Type B pancreatic cell (in vitro differentiated cells): ENCODE data around the gene ZNF213. TPM values are rescaled to one million over a fixed set of nuclear protein-coding genes. Genes with fewer than 3 reads are reported as not detected.

Experiments
- DNase-seq: peaks from one replicate; pipeline ENCODE4 v3.0.0; 2021; ENCODE audit warnings: mixed read lengths; ENCODE audit not compliant: unreplicated experiment; ENCODE audit errors: extremely low spot score
- H3K27ac Mint-ChIP-seq: 2 replicates; pipeline ENCODE4 v1.8.0; 2021; ENCODE audit warnings: mild to moderate bottlenecking, mixed read lengths
- H3K27me3 Mint-ChIP-seq: 2 replicates; pipeline ENCODE4 v1.8.0; 2021; ENCODE audit warnings: mixed read lengths
- H3K36me3 Mint-ChIP-seq: 2 replicates; pipeline ENCODE4 v1.8.0; 2021; ENCODE audit warnings: mixed read lengths
- H3K4me1 Mint-ChIP-seq: one replicate; pipeline ENCODE4 v1.8.0; 2021; ENCODE audit warnings: mixed read lengths; ENCODE audit not compliant: unreplicated experiment
- H3K4me3 Mint-ChIP-seq: 2 replicates; pipeline ENCODE4 v1.8.0; 2021; ENCODE audit warnings: mild to moderate bottlenecking, mixed read lengths
- H3K9me3 Mint-ChIP-seq: 2 replicates; pipeline ENCODE4 v1.8.0; 2021; ENCODE audit warnings: mixed read lengths
- total RNA-seq: library from RNA; stranded (reverse); gene quantifications from 2 replicates; pipeline ENCODE4 v1.2.1, GENCODE V29; 2021; ENCODE audit warnings: low replicate concordance
- TF ChIP-seq, protein P1 (sequence below): fragments of 200-600 bp; sonication (generic); conservative IDR thresholded peaks from 2 replicates; pipeline ENCODE4 v1.5.0; 2021; ENCODE audit warnings: antibody characterized with exemption, mild to moderate bottlenecking

The ZNF213 gene
- total RNA-seq, 1 donor from 2014 or later, result 13.3 TPM

DNA sequence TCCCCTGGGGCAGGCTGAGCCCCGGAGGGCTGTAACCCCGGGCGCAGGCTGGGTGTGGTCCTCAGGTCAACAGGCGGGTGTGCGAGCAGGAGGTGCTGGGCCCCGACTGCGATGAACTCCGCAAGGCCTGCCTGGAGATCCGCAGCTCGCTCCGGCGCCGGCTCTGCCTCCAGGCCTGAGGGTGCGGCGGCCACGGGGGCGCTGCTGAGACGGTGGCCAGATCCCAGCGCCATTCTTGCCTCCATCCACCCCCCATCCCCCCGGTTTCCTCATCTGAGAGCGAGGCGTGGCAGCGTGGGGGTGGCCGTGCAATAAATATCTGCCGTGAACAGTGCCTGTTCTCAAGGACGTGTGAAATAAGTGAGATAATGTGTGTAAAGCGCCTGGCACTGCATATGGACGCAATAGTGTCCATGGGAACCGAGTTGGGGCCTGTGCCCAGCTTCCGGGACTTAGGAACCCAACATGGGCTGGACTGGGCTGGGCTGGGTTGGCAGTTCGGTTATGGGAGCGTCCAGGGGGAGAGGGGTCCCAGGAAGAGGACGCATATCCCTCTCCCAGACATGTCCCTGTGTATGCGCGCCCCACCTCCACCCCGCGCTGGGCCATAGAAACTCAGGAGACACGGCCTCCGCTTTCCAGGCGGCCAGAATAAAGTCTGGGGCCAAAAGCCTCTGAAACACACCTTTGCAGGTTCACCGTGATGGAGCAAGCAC, 15.0 kb downstream of the ZNF213 start:
- Mint-ChIP-seq H3K36me3 (no peaks in the 10 kb centered on the region), H3K9me3 (no peaks in the 10 kb centered on the region), H3K27me3 (peaks cover 15% of the 10 kb centered on the region), H3K27ac (peak overlapping the region; percentile 99), H3K4me1 (peaks cover 18% of the 10 kb centered on the region), H3K4me3 (peak overlapping the region; percentile 91)
- TF ChIP-seq, protein P1, sequence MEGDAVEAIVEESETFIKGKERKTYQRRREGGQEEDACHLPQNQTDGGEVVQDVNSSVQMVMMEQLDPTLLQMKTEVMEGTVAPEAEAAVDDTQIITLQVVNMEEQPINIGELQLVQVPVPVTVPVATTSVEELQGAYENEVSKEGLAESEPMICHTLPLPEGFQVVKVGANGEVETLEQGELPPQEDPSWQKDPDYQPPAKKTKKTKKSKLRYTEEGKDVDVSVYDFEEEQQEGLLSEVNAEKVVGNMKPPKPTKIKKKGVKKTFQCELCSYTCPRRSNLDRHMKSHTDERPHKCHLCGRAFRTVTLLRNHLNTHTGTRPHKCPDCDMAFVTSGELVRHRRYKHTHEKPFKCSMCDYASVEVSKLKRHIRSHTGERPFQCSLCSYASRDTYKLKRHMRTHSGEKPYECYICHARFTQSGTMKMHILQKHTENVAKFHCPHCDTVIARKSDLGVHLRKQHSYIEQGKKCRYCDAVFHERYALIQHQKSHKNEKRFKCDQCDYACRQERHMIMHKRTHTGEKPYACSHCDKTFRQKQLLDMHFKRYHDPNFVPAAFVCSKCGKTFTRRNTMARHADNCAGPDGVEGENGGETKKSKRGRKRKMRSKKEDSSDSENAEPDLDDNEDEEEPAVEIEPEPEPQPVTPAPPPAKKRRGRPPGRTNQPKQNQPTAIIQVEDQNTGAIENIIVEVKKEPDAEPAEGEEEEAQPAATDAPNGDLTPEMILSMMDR, result peak; percentile 62
- no peak for DNase-seq

DNA sequence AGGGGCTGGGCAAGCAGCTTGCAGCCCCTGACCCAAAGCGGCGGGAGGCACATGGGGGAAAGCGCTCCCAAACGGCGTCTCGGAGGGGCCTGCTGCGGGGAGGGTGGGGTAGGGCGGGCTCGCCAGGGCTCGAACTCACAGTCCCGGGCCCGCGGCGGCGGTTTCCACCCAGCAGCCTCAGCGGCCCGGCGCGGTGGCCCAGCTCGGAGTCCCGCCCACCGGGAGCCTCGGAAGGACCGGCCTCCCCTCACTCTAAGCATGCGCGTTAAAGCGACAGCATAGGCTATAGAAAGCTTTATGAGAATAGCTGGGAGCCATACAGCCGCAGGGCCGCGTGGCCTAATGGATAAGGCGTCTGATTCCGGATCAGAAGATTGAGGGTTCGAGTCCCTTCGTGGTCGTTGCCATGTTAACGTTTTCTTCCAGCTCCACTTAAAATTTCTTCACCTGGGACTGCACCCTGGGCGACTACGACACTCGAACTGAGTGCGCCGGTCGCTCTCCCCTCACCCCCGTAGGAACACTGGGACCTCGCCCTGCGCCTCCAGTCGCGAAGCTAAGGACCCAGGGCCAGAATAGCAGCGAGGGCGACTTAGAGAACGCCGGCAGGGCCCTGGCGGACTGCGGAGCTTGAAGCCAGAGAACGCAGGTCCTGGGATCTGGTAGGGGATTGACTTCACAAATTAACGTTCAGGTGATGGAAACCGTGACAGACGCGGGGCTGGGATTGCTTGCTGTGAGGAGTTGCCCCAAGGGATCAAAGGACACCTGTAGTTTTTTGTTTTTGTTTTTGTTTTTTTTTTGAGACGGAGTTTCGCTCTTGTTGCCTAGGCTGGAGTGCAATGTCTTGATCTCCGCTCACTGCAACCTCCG, 15.8 kb downstream of the ZNF213 start:
- Mint-ChIP-seq H3K27me3 (peaks cover 15% of the 10 kb centered on the region), H3K4me3 (peak overlapping the region; percentile 94), H3K9me3 (no peaks in the 10 kb centered on the region), H3K4me1 (peaks cover 18% of the 10 kb centered on the region), H3K27ac (peak overlapping the region; percentile 99), H3K36me3 (no peaks in the 10 kb centered on the region)
- TF ChIP-seq, protein P1, result peak; percentile 16
- DNase-seq, result peak; percentile 100

DNA sequence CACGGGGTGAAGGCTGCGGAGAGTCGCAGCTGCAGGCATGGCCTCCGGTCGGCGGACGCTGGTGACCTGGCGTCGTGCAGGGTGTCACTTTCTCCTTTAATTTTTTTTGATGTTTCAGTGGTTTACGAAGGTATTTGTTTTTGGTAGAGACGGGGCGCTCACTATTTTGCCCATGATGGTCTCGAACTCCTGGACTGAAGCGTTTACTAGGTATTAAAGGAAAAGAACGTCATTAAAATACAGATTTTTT, 17.1 kb downstream of the ZNF213 start:
- TF ChIP-seq, protein P1, result no peak
- no peaks in the 10 kb centered on the region for H3K36me3 Mint-ChIP-seq
- peaks cover 17% of the 10 kb centered on the region for H3K27me3 Mint-ChIP-seq
- H3K27ac Mint-ChIP-seq, result peak overlapping the region; percentile 98
- no peak for DNase-seq
- H3K9me3 Mint-ChIP-seq, result no peaks in the 10 kb centered on the region
- H3K4me3 Mint-ChIP-seq, result peak overlapping the region; percentile 95
- peaks cover 19% of the 10 kb centered on the region for H3K4me1 Mint-ChIP-seq

- DNase-seq, result peak; percentile 95
- TF ChIP-seq, protein P1, result peak; percentile 56
- no peaks in the 10 kb centered on the region for H3K36me3 Mint-ChIP-seq
- H3K4me3 Mint-ChIP-seq, result peak overlapping the region; percentile 95
- H3K4me1 Mint-ChIP-seq, result peaks cover 24% of the 10 kb centered on the region
- H3K9me3 Mint-ChIP-seq, result no peaks in the 10 kb centered on the region
- H3K27me3 Mint-ChIP-seq, result peaks cover 21% of the 10 kb centered on the region
- peak overlapping the region; percentile 98 for H3K27ac Mint-ChIP-seq
These were observed 17.6 kb downstream of the ZNF213 start for GRCh38 chr16:3152277-3152990.

DNA sequence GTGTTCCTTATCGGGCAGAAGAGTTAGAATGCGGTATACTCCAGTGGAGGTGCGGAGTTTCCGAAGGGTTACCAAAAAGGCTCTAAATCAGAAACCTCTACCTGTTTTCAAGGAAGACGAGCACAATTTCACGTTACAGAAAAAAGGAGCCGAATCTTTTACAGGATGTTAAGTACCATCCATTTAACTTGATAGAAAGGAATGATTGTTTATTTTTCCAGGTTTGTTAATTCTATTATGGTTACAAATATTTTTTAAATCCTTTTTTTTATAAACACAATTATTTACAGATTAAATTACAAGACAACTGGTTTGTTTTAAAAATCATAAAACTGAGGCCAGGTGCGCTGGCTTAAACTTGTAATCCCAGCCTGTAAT, 18.2 kb downstream of the ZNF213 start:
- Mint-ChIP-seq H3K27ac (peak overlapping the region; percentile 98), H3K4me1 (peaks cover 27% of the 10 kb centered on the region), H3K4me3 (peak overlapping the region; percentile 95), H3K36me3 (no peaks in the 10 kb centered on the region), H3K9me3 (no peaks in the 10 kb centered on the region), H3K27me3 (peaks cover 25% of the 10 kb centered on the region)
- DNase-seq, result no peak
- TF ChIP-seq, protein P1, result no peak
